Endothelial cell of umbilical vein (primary cell): ENCODE results near the gene RSRC1. TPM values are rescaled to one million over a fixed set of nuclear protein-coding genes. Genes with fewer than 3 reads are reported as not detected.

Source experiments
- BruUV-seq: library from RNA; stranded (reverse); fragments of 400-500 nt; replicated peaks from 2 replicates; lab custom pipeline; 2021; lab: Mats Ljungman, UMichigan
- CTCF ChIA-PET: fragments of 300-600, 350-600 bp; sonication (Branson Sonifier 250); formaldehyde crosslinking; loops from one replicate; lab custom pipeline; 2021; ENCODE audit warnings: antibody characterized with exemption, inconsistent platforms; lab: Charles Lee
- POLR2A ChIA-PET: fragments of 300-600, 350-600 bp; sonication (Branson Sonifier 250); formaldehyde crosslinking; loops from one replicate; lab custom pipeline; 2021; ENCODE audit warnings: antibody characterized with exemption, inconsistent platforms; lab: Charles Lee
- DNase-seq: peaks from one replicate; pipeline ENCODE4 v3.0.0-alpha.2; 2011; ENCODE audit warnings: low read depth, low spot score
- FAIRE-seq: peaks from 2 replicates; lab custom pipeline; 2011; peaks lifted over from hg19 to GRCh38; lab: Jason Lieb, UNC
- H2AFZ ChIP-seq: 2 replicates; pipeline ENCODE4 v1.6.0; 2012; ENCODE audit warnings: low read depth, low read length, control low read depth, inconsistent platforms
- H3K27ac ChIP-seq: 2 replicates; pipeline ENCODE4 v1.5.1; 2011; ENCODE audit warnings: low read depth, mild to moderate bottlenecking, control low read depth, low read length, moderate library complexity; ENCODE audit not compliant: insufficient read depth
- H3K27me3 ChIP-seq, 2 experiments: 2 replicates each; pipeline versions ENCODE4 v1.6.0 to v1.6.1; 2011; ENCODE audit warnings: low read length in 2 of 2, mixed read lengths in 1 of 2; ENCODE audit not compliant: control insufficient read depth in 2 of 2, insufficient read depth in 2 of 2
- H3K36me3 ChIP-seq, 2 experiments: 2 replicates in 1 of 2; 3 replicates in 1 of 2; pipeline ENCODE4 v1.5.1; 2011; ENCODE audit warnings: low read length in 2 of 2, mild to moderate bottlenecking in 1 of 2, moderate library complexity in 1 of 2; ENCODE audit not compliant: control insufficient read depth in 2 of 2, insufficient read depth in 2 of 2; ENCODE audit errors: extremely low read depth in 1 of 2
- H3K4me1 ChIP-seq: 3 replicates; pipeline ENCODE4 v1.5.1; 2011; ENCODE audit warnings: mild to moderate bottlenecking, low read length; ENCODE audit not compliant: control insufficient read depth, insufficient read depth; ENCODE audit errors: extremely low read depth
- H3K4me2 ChIP-seq: 2 replicates; pipeline ENCODE4 v1.6.1; 2011; ENCODE audit warnings: low read length, control low read depth, mixed read lengths; ENCODE audit not compliant: insufficient read depth
- H3K4me3 ChIP-seq, 3 experiments: fragments of 200-600 bp in 1 of 3; sonication (generic), shearing (Covaris generic) in 1 of 3; replicated peaks in 1 of 3; 2 replicates each; pipeline ENCODE4 v1.5.1; 2011 to 2016; ENCODE audit warnings: control low read depth in 3 of 3, low read length in 3 of 3, mild to moderate bottlenecking in 2 of 3, inconsistent platforms in 1 of 3, low read depth in 1 of 3, moderate library complexity in 1 of 3; ENCODE audit not compliant: insufficient read depth in 1 of 3
- H3K79me2 ChIP-seq: 2 replicates; pipeline ENCODE4 v1.6.0; 2012; ENCODE audit warnings: low read length, inconsistent platforms; ENCODE audit not compliant: control insufficient read depth, insufficient read depth
- H3K9ac ChIP-seq: replicated peaks from 2 replicates; pipeline ENCODE3; 2011; ENCODE audit warnings: low read length, control low read depth; ENCODE audit not compliant: insufficient read depth; ENCODE audit errors: extremely low read depth
- H3K9me1 ChIP-seq: replicated peaks from 3 replicates; pipeline ENCODE4 v1.6.0; 2011; ENCODE audit warnings: mild to moderate bottlenecking, low read length; ENCODE audit not compliant: control insufficient read depth, insufficient read depth; ENCODE audit errors: extremely low read depth
- H3K9me3 ChIP-seq: replicated peaks from 2 replicates; pipeline ENCODE4 v1.5.1; 2012; ENCODE audit warnings: low read length, inconsistent platforms; ENCODE audit not compliant: control insufficient read depth, insufficient read depth
- H4K20me1 ChIP-seq: replicated peaks from 2 replicates; pipeline ENCODE3; 2011; ENCODE audit warnings: mild to moderate bottlenecking, low read length; ENCODE audit not compliant: control insufficient read depth, insufficient read depth; ENCODE audit errors: extremely low read depth
- CTCF ChIP-seq, 2 donors: IDR thresholded peaks; 1 replicate in 1 of 2; 2 replicates in 1 of 2; pipeline ENCODE4 v1.5.1; 2011; ENCODE audit warnings: low read length in 2 of 2, mild to moderate bottlenecking in 2 of 2, moderate library complexity in 2 of 2, control low read depth in 1 of 2, inconsistent platforms in 1 of 2, low read depth in 1 of 2; ENCODE audit not compliant: insufficient read depth in 1 of 2; ENCODE audit errors: extremely low read depth in 1 of 2
- EZH2 ChIP-seq: IDR thresholded peaks from 2 replicates; pipeline ENCODE4 v1.6.1; 2012; ENCODE audit warnings: borderline replicate concordance, low read depth, mild to moderate bottlenecking, moderate library complexity, low read length, inconsistent platforms; ENCODE audit not compliant: severe bottlenecking
- FOS ChIP-seq: IDR thresholded peaks from 2 replicates; pipeline ENCODE4 v1.6.1; 2011; ENCODE audit warnings: mild to moderate bottlenecking, low read length, moderate library complexity, borderline replicate concordance; ENCODE audit not compliant: insufficient read depth
- GATA2 ChIP-seq: IDR thresholded peaks from 2 replicates; pipeline ENCODE4 v1.7.0; 2011; ENCODE audit warnings: low read depth, mild to moderate bottlenecking, moderate library complexity, mixed read lengths, low read length; ENCODE audit not compliant: insufficient read length, insufficient read depth
- JUN ChIP-seq: IDR thresholded peaks from 2 replicates; pipeline ENCODE4 v1.6.1; 2011; ENCODE audit warnings: borderline replicate concordance, low read depth; ENCODE audit not compliant: insufficient read length, insufficient read depth
- MAX ChIP-seq: IDR thresholded peaks from 2 replicates; pipeline ENCODE4 v1.6.1; 2011; ENCODE audit not compliant: insufficient read depth, insufficient read length
- MYC ChIP-seq: IDR thresholded peaks from one replicate; pipeline ENCODE4 v1.6.1; 2011; ENCODE audit warnings: mild to moderate bottlenecking, low read depth, low read length
- POLR2A ChIP-seq: IDR thresholded peaks from 2 replicates; pipeline ENCODE4 v1.6.1; 2012; ENCODE audit warnings: low read depth, mild to moderate bottlenecking, control low read depth, low read length
- POLR2AphosphoS5 ChIP-seq: IDR thresholded peaks from 2 replicates; pipeline ENCODE4 v1.6.1; 2012; ENCODE audit warnings: low read depth, mild to moderate bottlenecking, control low read depth, low read length, moderate library complexity; ENCODE audit not compliant: insufficient read depth
- dilution Hi-C: fragments of 300-500 bp; cut with MboI; formaldehyde crosslinking; loops from one replicate; pipeline ENCODE4 v1.15.0; 2019; ENCODE audit warnings: low sequenced_read_pairs; ENCODE audit not compliant: extremely low pct_ligation_motif_present
- intact Hi-C: fragments of 100-400 bp; cut with micrococcal nuclease; formaldehyde crosslinking; loops from one replicate; pipeline ENCODE4 v1.10.0; 2022
- polyA plus RNA-seq, 4 experiments: library from polyadenylated mRNA; depleted of rRNA in 3 of 4; stranded (reverse) in 3 of 4; unstranded in 1 of 4; fragments of >200 nt; gene quantifications; 2 replicates each; pipeline versions ENCODE4 v1.2.1 to v1.2.3, GENCODE V29; 2011 to 2012; ENCODE audit warnings: missing spikeins in 1 of 4
- total RNA-seq: library from RNA; stranded (reverse); gene quantifications from 2 replicates; pipeline ENCODE4 v1.2.3, GENCODE V29; 2021

The RSRC1 gene
- total and polyA plus RNA-seq, 2 donors (not counting 3 experiments of a cell fraction or from before 2014, with no cell fraction given): 1.8 to 25.4 TPM

- Histone ChIP-seq H3K27me3 (no peaks in the 10 kb centered on the region), H3K79me2 (no peaks in the 10 kb centered on the region), H3K4me1 (no peaks in the 10 kb centered on the region), H3K36me3 (no peaks in the 10 kb centered on the region), H2AFZ (no peak overlapping the region), H3K9me1 (no peaks in the 10 kb centered on the region), H3K27ac (no peak overlapping the region), H3K4me2 (no peak overlapping the region), H3K9me3 (no peaks in the 10 kb centered on the region), H3K9ac (no peak overlapping the region), H4K20me1 (no peaks in the 10 kb centered on the region), H3K4me3 (no peak overlapping the region)
- TF ChIP-seq EZH2 (no peak), MYC (no peak), GATA2 (no peak), JUN (no peak), MAX (no peak), CTCF (IDR thresholded peaks at IDR 0.05; ENCODE audit: extremely low read depth in 1 of 2, insufficient read depth in 1 of 2, low read depth in 1 of 2, low read length in 2 of 2) (no peak), POLR2A (no peak), POLR2AphosphoS5 (no peak), FOS (no peak)
- CTCF ChIA-PET: interaction anchor here (0.7 to 1.2 kb wide), 2 partner anchors 18 to 905 kb away, joined by 4 to 5 read pairs; no protein-coding TSS in a partner anchor
- DNase-seq (no peak), FAIRE-seq (no peak)
- no TSS peak for BruUV-seq
- intact Hi-C loops (no loop called here), dilution Hi-C loops (no loop called here)
- POLR2A ChIA-PET: no interaction called here
These were observed 412.6 kb downstream of the RSRC1 start for GRCh38 chr3:158522221-158523136.
